Measurements from ENCODE around the gene SLC36A3.
"Not testable (repeated sequence)": the region's sequence is repeated elsewhere in the genome, so short reads cannot be mapped to it uniquely, and the experiment has no call there.

The SLC36A3 gene

GRCh38 chr5:151258816-151259215 lies 44.8 kb downstream of the SLC36A3 start:
- no peak for DNase-seq

- no peak for DNase-seq
Measured at GRCh38 chr5:151258201-151258611, 45.4 kb downstream of the SLC36A3 start.

GRCh38 chr5:151257731-151258181 lies 45.8 kb downstream of the SLC36A3 start:
- DNase-seq = no peak

DNA sequence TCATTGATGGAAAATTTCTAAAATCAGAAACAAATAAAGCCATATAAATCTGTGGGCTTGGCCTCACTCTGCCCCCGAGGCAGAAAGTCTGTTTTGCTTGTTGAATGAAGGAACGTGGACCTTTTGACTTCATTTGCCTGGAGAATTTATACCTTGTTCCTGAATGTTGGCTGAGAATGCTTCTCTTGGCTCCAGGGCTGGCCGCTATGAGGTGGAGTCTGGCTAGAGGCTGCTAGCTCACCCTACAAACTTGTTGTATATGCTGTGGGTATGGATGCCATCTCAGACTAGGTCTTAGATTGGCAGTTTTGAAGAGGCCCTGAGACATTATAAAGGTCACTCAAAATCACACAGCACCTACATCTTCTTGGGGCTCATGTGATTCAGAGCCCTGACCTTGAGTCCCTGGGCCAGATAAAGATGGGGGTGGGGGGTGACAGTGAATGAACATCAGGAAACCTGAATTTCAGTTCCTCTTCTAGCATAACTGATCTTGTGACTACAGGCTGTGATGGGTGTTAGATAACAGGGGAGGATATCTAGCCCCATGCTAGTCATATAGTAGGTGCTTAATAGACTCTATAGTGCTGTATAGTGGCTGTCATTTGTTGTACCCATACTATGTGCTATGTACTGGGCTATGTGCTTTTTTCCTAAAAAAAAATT lies 47.8 kb downstream of the SLC36A3 start:
- DNase-seq = no peak

- DNase-seq = not testable (repeated sequence)
Measured at GRCh38 chr5:151254990-151255389, 48.6 kb downstream of the SLC36A3 start.

DNA sequence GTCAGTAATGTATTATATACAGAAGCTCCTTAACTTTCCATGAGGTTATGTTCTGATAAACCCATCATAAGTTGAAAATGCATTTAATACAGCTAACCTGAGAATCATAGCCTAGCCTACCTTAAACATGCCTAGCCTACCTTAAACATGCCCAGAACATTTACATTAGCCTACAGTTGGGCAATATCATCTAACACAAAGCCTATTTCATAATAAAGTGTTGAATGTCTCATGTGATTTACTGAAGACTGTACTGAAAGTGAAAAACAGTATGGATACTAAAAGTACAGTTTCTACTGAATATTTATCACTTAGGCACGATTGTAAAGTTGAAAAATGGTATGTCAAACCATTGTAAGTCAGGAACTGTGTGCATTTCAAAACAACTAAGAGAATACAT lies 49.0 kb downstream of the SLC36A3 start:
- no peak for DNase-seq

DNA sequence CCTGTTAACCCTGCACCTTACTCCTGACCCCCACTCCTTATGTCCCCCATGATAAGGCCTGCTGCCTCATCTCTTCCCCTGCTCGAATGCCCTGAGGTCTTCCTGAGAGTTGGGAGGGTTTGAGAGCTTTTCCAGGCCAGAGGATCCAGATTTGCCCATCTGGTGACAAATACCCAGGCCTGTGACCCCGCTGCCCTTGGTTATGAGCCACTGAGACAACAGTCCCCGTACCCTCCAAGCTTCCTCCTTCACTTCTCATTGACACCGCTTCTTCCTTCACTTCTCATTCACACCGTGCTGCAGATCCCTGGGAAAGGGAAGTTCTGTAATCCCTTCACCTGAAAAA lies 50.0 kb downstream of the SLC36A3 start:
- no peak for DNase-seq

GRCh38 chr5:151252762-151253604 lies 50.6 kb downstream of the SLC36A3 start, which contains the start of gene GM2A:
Gene GM2A, plus strand, starts transcription at chr5:151253185. Its CDS starts 32 bp downstream, at chr5:151253217.
- peak; percentile 99 for DNase-seq

DNA sequence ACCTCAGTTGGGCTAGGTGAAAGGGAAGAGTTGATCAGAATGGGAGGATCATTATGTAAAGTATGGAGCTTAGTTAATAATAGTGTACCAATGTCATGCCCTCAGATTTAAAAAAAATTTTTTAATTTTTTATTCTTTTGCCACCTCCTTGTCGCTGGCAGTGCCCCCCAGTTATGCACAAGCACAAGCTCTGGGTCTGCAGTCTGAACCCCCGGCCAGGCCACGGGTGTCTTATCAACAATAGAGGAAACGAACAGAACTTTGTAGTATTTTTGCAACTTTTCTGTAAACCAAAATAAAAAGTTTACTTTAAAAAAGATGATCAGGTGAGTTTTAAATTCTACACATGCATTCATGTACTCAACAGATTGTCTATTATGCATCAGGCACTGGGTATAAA lies 51.9 kb downstream of the SLC36A3 start:
- no peak for DNase-seq

DNA sequence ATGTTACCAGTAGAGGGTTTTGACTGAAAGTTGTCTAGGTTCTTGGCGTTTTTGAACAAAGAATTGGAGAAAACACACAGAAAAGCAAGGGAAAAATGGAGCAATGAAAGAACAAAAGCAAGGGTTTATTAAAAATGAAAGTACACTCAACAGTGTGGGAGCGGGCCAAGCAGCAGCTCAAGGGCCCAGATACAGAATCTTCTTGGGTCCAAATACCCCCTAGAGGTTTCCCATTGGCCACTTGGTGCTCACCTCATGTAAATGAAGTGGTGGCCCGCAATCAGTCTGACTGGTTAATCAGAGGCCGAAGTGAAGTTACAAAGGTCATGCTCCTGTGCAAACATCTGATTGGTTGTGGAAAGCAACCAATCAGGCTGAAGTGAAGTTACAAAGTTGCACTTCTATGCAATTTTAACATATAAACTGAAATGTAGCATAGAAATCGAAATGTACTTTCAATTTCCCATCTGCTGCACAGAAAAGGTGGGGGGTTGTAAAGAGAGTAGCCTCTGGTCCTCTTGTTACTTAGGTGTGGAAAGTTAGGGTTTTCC lies 52.5 kb downstream of the SLC36A3 start:
- DNase-seq = no peak

GRCh38 chr5:151250346-151251000 lies 53.1 kb downstream of the SLC36A3 start:
- DNase-seq = no peak

DNA sequence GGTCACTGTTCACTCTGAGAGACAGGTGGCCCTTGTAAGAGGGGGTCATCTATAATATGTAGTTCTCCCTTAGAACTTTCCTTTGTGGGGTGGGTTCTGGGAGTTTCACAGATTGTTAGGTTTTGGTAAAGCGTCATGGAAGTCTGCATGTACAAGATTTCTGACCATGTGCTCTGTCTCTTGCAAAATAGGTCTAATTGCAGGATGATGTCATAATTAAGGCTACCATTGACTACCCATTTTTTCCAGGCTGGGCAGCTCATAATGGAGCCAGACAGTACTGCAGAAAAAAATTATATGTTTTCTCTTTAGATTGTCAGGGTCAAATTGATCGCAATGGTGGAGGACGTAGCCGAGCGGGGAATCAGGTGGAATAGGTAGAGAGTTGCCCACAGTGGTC lies 54.3 kb downstream of the SLC36A3 start:
- no peak for DNase-seq

GRCh38 chr5:151248651-151249050 lies 54.9 kb downstream of the SLC36A3 start:
- no peak for DNase-seq

DNA sequence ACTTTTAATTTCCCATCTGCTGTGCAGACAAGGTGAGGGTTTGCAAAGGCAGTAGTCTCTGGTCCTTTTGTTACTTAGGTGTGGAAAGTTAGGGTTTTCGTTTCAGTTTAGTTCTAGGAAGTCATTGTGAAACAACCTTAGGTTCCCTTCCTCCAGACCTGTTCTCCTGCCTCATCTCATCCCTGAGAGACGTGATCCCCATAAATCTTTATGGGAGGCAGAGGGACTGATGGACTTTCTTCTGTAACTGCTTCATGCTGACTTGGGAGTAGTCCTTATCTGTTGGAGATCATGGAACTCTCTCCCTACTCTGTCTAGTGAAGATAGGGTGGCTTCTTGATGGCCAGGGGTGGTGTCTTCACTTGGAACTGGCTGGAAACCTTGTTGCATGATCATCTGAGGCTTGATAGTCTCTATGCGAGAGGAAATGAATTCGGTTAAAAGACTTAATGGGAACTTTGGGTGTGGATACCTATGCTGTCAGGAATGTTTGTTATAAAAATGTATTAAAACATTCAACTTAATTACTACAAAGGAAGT lies 57.8 kb downstream of the SLC36A3 start:
- DNase-seq = no peak

DNA sequence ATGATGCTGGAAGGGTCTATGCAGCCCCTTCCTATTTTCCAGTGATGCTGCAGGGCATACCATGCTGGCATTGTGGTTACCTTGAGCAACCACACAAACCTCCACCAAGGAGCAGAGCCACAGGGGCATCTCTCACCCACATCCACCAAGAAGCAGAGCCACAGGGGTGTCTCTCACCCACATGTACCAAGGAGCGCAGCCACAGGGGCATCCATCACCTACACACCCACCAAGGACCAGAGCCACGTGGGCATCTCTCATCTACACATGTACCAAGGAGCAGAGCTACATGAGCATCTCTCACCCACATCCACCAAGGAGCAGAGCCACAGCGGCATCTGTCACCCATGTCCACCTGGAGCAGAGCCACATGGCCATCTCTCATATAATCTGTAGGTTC lies 59.4 kb downstream of the SLC36A3 start:
- DNase-seq = no peak

GRCh38 chr5:151243564-151243963 lies 60.0 kb downstream of the SLC36A3 start:
- DNase-seq = no peak

- no peak for DNase-seq
Measured at GRCh38 chr5:151243127-151243526, 60.4 kb downstream of the SLC36A3 start.

GRCh38 chr5:151240924-151241635 lies 62.5 kb downstream of the SLC36A3 start:
- DNase-seq = no peak

- not testable (repeated sequence) for DNase-seq
Measured at GRCh38 chr5:151240268-151240835, 63.2 kb downstream of the SLC36A3 start.

DNA sequence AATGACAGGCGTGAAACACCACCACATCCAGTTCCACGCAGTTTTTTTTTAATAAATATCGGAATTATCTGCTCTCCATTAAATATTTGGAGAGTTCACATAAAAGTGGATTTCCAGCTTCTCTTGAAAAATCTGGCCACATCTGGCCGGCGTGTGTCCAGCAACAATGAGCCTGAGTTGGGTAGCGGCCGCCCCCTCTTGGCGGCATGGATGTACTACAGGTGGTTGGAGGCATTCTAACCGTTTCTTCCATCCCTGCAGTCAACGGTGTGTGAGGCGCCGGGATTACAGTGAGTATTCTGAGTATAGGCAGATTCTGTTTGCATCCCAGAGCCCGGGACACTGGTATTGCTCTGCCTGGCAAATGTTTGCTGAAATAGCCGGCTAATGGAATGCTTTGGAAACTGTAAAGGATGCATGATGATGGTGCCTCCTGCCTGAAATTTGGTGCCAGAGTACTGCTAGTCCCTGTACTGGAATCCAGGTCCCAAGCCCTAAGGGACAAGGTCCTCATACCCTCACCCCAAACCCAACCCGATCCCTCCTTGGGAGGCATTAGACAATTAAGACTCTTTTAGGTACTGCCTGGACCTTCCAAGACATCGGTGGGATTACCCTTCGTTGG lies 64.2 kb downstream of the SLC36A3 start:
- DNase-seq = peak; percentile 65

DNA sequence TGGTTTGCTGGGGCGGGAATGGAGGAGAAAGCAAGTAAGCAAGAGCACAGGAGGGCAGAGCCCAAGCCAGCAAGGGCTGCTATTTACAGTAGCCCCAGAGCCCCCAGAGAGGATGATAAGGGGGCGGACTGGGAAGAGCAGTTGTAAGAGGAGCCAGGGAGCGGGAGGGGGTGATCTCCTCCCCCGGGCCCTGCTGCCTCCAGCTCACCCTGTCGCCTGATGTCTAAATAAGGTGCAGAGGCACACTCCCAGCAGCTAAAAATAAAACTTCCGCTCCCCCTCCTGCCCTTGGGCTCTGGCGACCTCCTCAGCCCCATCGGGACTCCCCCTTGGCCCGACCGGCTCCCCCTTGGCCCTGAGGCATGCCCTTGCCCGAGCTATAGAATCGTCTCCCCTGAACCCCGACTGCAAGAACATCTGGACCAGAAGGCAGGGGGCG lies 65.2 kb downstream of the SLC36A3 start:
- no peak for DNase-seq
